ENCODE measurements around the gene UROS. TPM values are rescaled to one million over a fixed set of nuclear protein-coding genes. Genes with fewer than 3 reads are reported as not detected.

UROS gene
- total RNA-seq, result 10 to 100 TPM; 30.9 to 35.4 TPM

DNA sequence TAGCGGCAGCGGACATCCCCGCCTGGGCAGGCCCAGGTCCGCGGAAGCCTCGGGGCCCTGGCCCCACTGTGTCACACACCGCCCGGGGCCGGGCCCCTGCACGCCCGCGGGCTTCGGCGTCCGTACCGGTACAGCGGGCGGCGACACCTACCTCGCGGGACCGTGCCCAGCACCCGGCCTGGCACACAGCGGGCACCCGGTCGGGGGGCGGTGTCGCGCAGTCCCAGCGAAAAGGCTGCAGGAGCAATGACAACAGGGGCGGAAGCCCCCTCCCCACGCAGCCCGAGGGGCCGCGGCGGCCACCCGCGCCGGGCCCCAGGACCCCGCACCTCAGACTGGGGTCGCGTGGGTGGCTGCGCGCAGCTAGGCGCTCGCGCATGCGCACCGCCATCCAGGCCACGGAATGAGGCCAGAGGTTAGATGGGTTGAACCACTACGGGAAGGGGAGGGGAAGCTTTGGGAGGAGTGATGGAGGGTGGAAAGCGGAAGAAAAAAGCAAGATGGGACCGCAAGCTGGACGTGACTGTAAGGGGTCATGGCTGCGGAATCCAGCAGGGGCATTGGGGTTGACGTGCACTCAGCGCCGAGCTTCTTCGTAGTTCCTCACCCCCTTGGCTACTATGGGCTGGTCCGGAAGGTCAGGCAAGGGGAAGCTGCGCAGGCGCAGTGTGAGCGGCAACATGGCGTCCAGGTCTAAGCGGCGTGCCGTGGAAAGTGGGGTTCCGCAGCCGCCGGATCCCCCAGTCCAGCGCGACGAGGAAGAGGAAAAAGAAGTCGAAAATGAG lies at the start of gene UROS, which contains the start of gene BCCIP:
Gene UROS (minus strand): TSS at position 381 of the 785 bp plus-strand sequence. CDS start 6,759 bp downstream, outside the sequence.
Gene BCCIP (plus strand): TSS at position 669 of the 785 bp plus-strand sequence. CDS start 12 bp downstream, at position 681.
- no peaks in the 10 kb centered on the region for H3K27me3 Mint-ChIP-seq
- intact Hi-C loops (cut with micrococcal nuclease), result no loop called here
- DNase-seq (peak; percentile 92), ATAC-seq (peak; percentile 89)
- POLR2A ChIA-PET, result interaction anchor here (0.6 to 1.7 kb wide), 4 partner anchors 8 to 945 kb away, joined by 3 to 6 read pairs (median 3); no protein-coding TSS in a partner anchor
- H3K4me3 Mint-ChIP-seq, result no peak within 1 kb of the TSS
- peak within 1 kb of the TSS; percentile 70 for H3K27ac Mint-ChIP-seq
- TF ChIP-seq, protein P1, sequence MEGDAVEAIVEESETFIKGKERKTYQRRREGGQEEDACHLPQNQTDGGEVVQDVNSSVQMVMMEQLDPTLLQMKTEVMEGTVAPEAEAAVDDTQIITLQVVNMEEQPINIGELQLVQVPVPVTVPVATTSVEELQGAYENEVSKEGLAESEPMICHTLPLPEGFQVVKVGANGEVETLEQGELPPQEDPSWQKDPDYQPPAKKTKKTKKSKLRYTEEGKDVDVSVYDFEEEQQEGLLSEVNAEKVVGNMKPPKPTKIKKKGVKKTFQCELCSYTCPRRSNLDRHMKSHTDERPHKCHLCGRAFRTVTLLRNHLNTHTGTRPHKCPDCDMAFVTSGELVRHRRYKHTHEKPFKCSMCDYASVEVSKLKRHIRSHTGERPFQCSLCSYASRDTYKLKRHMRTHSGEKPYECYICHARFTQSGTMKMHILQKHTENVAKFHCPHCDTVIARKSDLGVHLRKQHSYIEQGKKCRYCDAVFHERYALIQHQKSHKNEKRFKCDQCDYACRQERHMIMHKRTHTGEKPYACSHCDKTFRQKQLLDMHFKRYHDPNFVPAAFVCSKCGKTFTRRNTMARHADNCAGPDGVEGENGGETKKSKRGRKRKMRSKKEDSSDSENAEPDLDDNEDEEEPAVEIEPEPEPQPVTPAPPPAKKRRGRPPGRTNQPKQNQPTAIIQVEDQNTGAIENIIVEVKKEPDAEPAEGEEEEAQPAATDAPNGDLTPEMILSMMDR (IDR thresholded peaks at IDR 0.05), result no peak
- H3K9me3 Mint-ChIP-seq, result no peaks in the 10 kb centered on the region
- CTCF ChIA-PET, result no interaction called here
- H3K4me1 Mint-ChIP-seq (ENCODE audit: low read depth), result peaks cover 27% of the 10 kb centered on the region
- peaks cover 19% of the 10 kb centered on the region for H3K36me3 Mint-ChIP-seq (ENCODE audit: low read depth)

DNA sequence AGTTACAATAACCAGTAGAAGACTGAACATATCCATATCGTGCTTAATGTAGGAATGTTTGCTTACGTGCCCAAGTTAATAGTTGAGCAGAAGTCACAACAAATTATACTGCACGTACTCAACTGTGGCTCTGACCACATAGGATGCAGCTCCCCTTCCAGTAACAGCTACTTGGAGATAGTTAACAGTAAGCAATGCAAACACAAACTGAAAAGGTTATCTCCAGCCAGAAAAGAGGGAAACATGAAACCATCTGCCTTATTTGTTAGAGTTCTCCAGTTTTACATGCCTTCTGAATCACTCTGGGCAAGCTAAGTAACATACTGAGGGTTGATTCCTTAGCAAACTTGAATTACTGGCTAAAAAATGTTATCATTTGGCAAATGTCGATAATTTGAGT lies 48.3 kb upstream of the UROS start:
- H3K27ac Mint-ChIP-seq, result no peak overlapping the region
- intact Hi-C loops (cut with micrococcal nuclease), result no loop called here
- no peaks in the 10 kb centered on the region for H3K4me1 Mint-ChIP-seq (ENCODE audit: low read depth)
- peaks cover 6% of the 10 kb centered on the region for H3K9me3 Mint-ChIP-seq
- CTCF ChIA-PET, result no interaction called here
- DNase-seq (no peak), ATAC-seq (no peak)
- TF ChIP-seq, protein P1 (IDR thresholded peaks at IDR 0.05), result no peak
- no peak overlapping the region for H3K4me3 Mint-ChIP-seq
- no peaks in the 10 kb centered on the region for H3K27me3 Mint-ChIP-seq
- H3K36me3 Mint-ChIP-seq (ENCODE audit: low read depth), result peaks cover 14% of the 10 kb centered on the region
- POLR2A ChIA-PET, result no interaction called here

DNA sequence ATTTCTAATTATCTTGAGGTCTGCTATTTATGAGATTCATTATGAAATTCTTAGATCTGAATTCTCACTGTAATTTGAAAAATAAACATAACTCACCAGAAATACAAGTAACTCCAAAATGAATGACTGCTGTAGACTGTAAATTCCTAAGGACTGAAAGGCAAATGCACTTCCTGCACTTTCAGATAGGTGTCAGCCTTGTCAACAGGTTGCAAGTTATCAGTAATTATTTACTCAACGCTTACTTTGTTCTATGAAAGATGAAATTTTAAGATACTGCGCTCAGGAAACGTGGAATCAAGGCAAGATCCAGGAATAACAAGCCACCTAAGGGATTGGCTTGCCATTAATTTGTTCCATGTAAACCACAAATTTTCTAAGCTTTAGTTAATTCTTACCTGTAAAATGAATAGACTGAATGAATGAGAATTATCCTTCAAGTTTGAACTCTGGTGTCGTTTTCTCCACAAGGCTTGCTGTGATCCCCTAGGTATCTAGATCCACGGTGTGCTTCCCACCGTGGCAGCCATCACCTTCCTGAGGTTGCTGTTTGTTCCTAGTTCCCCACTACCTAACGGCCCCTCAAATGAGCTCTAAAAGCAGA lies 45.4 kb upstream of the UROS start:
- H3K27ac Mint-ChIP-seq, result no peak overlapping the region
- ATAC-seq (peak; percentile 53), DNase-seq (peak; percentile 18)
- H3K4me3 Mint-ChIP-seq, result no peak overlapping the region
- TF ChIP-seq, protein P1 (IDR thresholded peaks at IDR 0.05), result peak; percentile 84
- H3K9me3 Mint-ChIP-seq, result no peaks in the 10 kb centered on the region
- H3K36me3 Mint-ChIP-seq (ENCODE audit: low read depth), result no peaks in the 10 kb centered on the region
- CTCF ChIA-PET, result interaction anchor here (1.0 to 3.2 kb wide), 8 partner anchors 8 to 635 kb away, joined by 3 to 21 read pairs (median 4); no protein-coding TSS in a partner anchor
- POLR2A ChIA-PET, result no interaction called here
- intact Hi-C loops (cut with micrococcal nuclease), result no loop called here
- no peaks in the 10 kb centered on the region for H3K4me1 Mint-ChIP-seq (ENCODE audit: low read depth)
- no peaks in the 10 kb centered on the region for H3K27me3 Mint-ChIP-seq

DNA sequence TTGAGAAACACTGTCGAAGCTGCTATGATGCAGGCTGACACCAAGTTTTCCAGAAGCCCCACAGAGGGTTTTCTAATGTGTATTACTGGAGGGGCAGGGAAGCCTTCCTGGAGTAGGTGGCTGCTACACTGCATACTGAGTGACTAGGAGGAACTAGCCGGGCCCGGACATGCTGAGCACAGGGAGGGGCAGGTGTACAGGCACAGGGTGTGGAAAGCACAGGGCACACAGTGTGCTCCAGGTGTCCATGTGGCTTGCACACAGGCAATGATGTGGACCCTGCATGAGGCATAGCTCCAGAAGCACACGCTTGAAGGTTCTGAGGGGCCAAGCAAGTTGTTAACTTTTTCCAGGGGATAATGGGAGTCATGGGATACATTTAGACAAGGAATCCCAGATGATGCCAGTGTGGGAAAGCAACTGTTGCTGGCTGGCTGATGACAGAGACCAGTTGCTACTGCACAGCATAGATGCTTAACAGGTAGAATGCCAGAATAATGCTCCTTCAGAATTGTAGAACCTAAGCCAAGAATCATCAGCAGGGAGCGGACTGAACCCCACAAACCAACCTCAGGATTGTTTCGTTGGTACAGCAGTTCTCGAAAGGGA lies 43.5 kb upstream of the UROS start:
- ATAC-seq, result no peak
- DNase-seq, result no peak
- POLR2A ChIA-PET, result no interaction called here
- CTCF ChIA-PET, result no interaction called here
- Mint-ChIP-seq H3K4me1 (ENCODE audit: low read depth) (no peaks in the 10 kb centered on the region), H3K36me3 (ENCODE audit: low read depth) (no peaks in the 10 kb centered on the region), H3K4me3 (no peak overlapping the region), H3K27me3 (no peaks in the 10 kb centered on the region), H3K27ac (no peak overlapping the region), H3K9me3 (no peaks in the 10 kb centered on the region)
- TF ChIP-seq, protein P1 (IDR thresholded peaks at IDR 0.05), result no peak
- intact Hi-C loops (cut with micrococcal nuclease), result no loop called here
